HepG2 (cell line): Measurements from ENCODE around the gene DDC.

Source experiments
- ARHGAP35 ChIP-seq: sonication (generic); formaldehyde crosslinking; IDR thresholded peaks from 2 replicates; pipeline ENCODE4 v1.9.0; 2022; ENCODE audit warnings: mild to moderate bottlenecking, inconsistent platforms, moderate library complexity, missing genetic modification reagents, borderline replicate concordance
- JUN ChIP-seq: sonication (generic); formaldehyde crosslinking; IDR thresholded peaks from 2 replicates; pipeline ENCODE4 v1.4.0; 2020; ENCODE audit warnings: mild to moderate bottlenecking, missing genetic modification reagents
- SUZ12 ChIP-seq: fragments of 150-350 bp; IDR thresholded peaks from 2 replicates; pipeline ENCODE4 v1.6.1; 2014; ENCODE audit warnings: low read depth, low read length
- TBL1XR1 ChIP-seq: fragments of 150-350 bp; IDR thresholded peaks from 2 replicates; pipeline ENCODE4 v1.6.1; 2014; ENCODE audit warnings: borderline replicate concordance, low read length; ENCODE audit not compliant: partially characterized antibody
- ZNF256 ChIP-seq: sonication (generic); formaldehyde crosslinking; conservative IDR thresholded peaks from 2 replicates; pipeline ENCODE4 v1.4.0; 2020; ENCODE audit warnings: missing genetic modification reagents
- TF ChIP-seq, protein P1 (sequence below): sonication (generic); formaldehyde crosslinking; IDR thresholded peaks from 2 replicates; pipeline ENCODE4 v1.5.0; 2020; ENCODE audit warnings: mild to moderate bottlenecking, missing genetic modification reagents, moderate library complexity
- TF ChIP-seq, protein P2 (sequence below): sonication (generic); formaldehyde crosslinking; IDR thresholded peaks from 2 replicates; pipeline ENCODE4 v1.8.0; 2023; ENCODE audit warnings: mild to moderate bottlenecking, missing genetic modification reagents
- TF ChIP-seq, protein P3 (sequence below): sonication (generic); formaldehyde crosslinking; conservative IDR thresholded peaks from 2 replicates; pipeline ENCODE4 v1.4.0; 2020; ENCODE audit warnings: missing genetic modification reagents

DNA sequence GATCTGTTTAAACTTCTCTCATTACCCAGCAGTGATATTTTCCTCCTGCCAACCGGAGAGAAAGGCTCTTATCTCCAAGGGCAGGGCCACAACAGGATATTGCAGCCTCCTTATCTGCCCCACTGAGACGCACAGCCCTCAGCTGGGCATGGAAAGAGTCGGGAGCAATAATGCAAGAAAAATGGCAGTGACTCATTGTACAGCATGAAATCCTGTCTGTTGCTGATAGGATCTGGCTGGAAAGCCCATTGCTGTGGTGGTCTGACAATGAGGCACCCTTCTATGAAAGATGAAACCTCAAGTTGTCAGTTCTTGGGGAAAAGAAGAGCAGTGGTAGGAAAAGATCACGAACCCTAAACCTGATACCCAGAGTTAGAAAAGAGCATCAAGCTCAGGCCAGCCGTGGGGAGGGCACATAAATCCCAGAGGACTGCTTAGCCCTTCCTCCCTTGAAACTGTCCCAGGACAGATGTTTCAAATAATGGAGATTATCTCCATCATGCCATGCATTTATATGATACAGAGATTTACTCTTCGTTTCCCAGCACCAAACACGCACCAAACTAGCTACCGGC lies 68.0 kb downstream of the DDC start:
- TF ChIP-seq, protein P1, sequence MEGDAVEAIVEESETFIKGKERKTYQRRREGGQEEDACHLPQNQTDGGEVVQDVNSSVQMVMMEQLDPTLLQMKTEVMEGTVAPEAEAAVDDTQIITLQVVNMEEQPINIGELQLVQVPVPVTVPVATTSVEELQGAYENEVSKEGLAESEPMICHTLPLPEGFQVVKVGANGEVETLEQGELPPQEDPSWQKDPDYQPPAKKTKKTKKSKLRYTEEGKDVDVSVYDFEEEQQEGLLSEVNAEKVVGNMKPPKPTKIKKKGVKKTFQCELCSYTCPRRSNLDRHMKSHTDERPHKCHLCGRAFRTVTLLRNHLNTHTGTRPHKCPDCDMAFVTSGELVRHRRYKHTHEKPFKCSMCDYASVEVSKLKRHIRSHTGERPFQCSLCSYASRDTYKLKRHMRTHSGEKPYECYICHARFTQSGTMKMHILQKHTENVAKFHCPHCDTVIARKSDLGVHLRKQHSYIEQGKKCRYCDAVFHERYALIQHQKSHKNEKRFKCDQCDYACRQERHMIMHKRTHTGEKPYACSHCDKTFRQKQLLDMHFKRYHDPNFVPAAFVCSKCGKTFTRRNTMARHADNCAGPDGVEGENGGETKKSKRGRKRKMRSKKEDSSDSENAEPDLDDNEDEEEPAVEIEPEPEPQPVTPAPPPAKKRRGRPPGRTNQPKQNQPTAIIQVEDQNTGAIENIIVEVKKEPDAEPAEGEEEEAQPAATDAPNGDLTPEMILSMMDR = no peak
- no peak for TF ChIP-seq JUN
- TF ChIP-seq, protein P2, sequence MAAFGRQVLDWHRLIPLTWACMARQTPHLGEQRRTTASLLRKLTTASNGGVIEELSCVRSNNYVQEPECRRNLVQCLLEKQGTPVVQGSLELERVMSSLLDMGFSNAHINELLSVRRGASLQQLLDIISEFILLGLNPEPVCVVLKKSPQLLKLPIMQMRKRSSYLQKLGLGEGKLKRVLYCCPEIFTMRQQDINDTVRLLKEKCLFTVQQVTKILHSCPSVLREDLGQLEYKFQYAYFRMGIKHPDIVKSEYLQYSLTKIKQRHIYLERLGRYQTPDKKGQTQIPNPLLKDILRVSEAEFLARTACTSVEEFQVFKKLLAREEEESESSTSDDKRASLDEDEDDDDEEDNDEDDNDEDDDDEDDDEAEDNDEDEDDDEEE = no peak
- TF ChIP-seq ARHGAP35 (CRISPR knock-in tag) = no peak
- TF ChIP-seq, protein P3, sequence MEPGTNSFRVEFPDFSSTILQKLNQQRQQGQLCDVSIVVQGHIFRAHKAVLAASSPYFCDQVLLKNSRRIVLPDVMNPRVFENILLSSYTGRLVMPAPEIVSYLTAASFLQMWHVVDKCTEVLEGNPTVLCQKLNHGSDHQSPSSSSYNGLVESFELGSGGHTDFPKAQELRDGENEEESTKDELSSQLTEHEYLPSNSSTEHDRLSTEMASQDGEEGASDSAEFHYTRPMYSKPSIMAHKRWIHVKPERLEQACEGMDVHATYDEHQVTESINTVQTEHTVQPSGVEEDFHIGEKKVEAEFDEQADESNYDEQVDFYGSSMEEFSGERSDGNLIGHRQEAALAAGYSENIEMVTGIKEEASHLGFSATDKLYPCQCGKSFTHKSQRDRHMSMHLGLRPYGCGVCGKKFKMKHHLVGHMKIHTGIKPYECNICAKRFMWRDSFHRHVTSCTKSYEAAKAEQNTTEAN (CRISPR knock-in tag) = no peak
- no peak for TF ChIP-seq SUZ12
- no peak for TF ChIP-seq TBL1XR1
- TF ChIP-seq ZNF256 (CRISPR knock-in tag) = no peak
